CD4-positive, alpha-beta T cell treated with Interleukin-1 beta for 1 hour (primary cell): ENCODE measurements around the gene TMEM14C.

ENCODE experiments used
- DNase-seq, 2 donors: peaks; one replicate each; pipeline ENCODE4 v3.0.0-alpha.2; 2020 to 2022

Gene TMEM14C

GRCh38 chr6:10771371-10771894, 48.6 kb downstream of the TMEM14C start:
- no peak for DNase-seq

GRCh38 chr6:10778230-10778629, 55.4 kb downstream of the TMEM14C start:
- no peak for DNase-seq

- DNase-seq: no peak
Observed at GRCh38 chr6:10779076-10779475, 56.2 kb downstream of the TMEM14C start.
